ENCODE data around the gene UNC79.

DNA sequence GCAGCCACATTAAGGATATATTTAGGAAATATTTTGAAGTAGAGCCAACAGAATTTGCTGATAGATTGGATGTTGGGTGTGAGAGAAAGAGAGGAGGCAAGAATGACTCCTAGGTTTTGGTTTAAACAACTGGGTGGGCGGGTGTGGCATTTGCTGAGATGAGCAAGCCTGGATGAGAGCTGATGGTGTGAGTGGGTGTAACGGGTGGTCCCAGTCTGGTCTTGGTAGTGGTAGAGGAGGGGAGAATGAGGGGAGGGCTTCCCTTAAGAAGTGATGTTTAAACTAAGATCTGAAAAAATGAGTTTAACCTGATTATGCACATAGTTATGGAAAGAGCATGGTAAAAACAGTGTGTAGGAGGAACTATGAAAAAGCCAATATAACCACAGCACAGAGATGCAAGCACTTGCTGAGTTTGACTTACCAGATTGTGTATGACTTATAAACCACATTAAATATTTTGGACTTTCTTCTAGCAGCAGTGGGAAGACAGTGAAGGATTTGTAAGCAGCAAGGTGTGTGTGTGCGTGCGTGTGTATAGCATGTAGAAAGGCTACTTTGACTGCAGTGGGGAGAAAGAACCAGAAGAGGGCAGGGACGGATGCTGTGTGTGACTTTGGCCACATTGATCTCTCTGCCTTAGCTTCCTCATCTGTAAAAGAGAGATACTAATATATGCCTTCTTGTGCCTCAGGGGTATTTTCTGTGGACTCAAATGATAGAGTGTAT lies 217.9 kb downstream of the UNC79 start:
- peak; percentile 13; the same call in 1 of the 2 replicates for TF ChIP-seq ZNF560 (tag by site-specific recombination; IDR thresholded peaks at IDR 0.05; ENCODE audit: borderline replicate concordance)
- no peak for TF ChIP-seq ZFP69B (tag by site-specific recombination; IDR thresholded peaks at IDR 0.05)
- TF ChIP-seq, protein P1, sequence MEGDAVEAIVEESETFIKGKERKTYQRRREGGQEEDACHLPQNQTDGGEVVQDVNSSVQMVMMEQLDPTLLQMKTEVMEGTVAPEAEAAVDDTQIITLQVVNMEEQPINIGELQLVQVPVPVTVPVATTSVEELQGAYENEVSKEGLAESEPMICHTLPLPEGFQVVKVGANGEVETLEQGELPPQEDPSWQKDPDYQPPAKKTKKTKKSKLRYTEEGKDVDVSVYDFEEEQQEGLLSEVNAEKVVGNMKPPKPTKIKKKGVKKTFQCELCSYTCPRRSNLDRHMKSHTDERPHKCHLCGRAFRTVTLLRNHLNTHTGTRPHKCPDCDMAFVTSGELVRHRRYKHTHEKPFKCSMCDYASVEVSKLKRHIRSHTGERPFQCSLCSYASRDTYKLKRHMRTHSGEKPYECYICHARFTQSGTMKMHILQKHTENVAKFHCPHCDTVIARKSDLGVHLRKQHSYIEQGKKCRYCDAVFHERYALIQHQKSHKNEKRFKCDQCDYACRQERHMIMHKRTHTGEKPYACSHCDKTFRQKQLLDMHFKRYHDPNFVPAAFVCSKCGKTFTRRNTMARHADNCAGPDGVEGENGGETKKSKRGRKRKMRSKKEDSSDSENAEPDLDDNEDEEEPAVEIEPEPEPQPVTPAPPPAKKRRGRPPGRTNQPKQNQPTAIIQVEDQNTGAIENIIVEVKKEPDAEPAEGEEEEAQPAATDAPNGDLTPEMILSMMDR (tag by site-specific recombination; IDR thresholded peaks at IDR 0.05): peak; percentile 50; the same call in 1 of the 2 replicates
- TF ChIP-seq ZNF792 (tag by site-specific recombination; IDR thresholded peaks at IDR 0.05): no peak
- TF ChIP-seq, protein P2, sequence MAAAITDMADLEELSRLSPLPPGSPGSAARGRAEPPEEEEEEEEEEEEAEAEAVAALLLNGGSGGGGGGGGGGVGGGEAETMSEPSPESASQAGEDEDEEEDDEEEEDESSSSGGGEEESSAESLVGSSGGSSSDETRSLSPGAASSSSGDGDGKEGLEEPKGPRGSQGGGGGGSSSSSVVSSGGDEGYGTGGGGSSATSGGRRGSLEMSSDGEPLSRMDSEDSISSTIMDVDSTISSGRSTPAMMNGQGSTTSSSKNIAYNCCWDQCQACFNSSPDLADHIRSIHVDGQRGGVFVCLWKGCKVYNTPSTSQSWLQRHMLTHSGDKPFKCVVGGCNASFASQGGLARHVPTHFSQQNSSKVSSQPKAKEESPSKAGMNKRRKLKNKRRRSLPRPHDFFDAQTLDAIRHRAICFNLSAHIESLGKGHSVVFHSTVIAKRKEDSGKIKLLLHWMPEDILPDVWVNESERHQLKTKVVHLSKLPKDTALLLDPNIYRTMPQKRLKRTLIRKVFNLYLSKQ (tag by site-specific recombination; IDR thresholded peaks at IDR 0.05; ENCODE audit: borderline replicate concordance): no peak
- no peak for TF ChIP-seq ZNF433 (tag by site-specific recombination; IDR thresholded peaks at IDR 0.05; ENCODE audit: low read depth)
- no peak for TF ChIP-seq ZBTB7A (tag by site-specific recombination; IDR thresholded peaks at IDR 0.05; ENCODE audit: low read depth)
- TF ChIP-seq, protein P3, sequence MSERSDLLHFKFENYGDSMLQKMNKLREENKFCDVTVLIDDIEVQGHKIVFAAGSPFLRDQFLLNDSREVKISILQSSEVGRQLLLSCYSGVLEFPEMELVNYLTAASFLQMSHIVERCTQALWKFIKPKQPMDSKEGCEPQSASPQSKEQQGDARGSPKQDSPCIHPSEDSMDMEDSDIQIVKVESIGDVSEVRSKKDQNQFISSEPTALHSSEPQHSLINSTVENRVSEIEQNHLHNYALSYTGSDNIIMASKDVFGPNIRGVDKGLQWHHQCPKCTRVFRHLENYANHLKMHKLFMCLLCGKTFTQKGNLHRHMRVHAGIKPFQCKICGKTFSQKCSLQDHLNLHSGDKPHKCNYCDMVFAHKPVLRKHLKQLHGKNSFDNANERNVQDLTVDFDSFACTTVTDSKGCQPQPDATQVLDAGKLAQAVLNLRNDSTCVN (tag by site-specific recombination; optimal IDR thresholded peaks at IDR 0.05): no peak
- TF ChIP-seq YY1 (tag by site-specific recombination; IDR thresholded peaks at IDR 0.05): no peak
- TF ChIP-seq SP2 (tag by site-specific recombination; IDR thresholded peaks at IDR 0.05): no peak
- no peak for TF ChIP-seq ZNF274 (IDR thresholded peaks at IDR 0.05; ENCODE audit: low read length)
- no peak for TF ChIP-seq ZNF274 (tag by site-specific recombination; IDR thresholded peaks at IDR 0.05; ENCODE audit: borderline replicate concordance)
- no peak for TF ChIP-seq MYNN (tag by site-specific recombination; IDR thresholded peaks at IDR 0.05; ENCODE audit: borderline replicate concordance)

Measured in HEK293 (cell line).